ENCODE measurements around the gene PCNX2.

- TF ChIP-seq PPARA (CRISPR knock-in tag; IDR thresholded peaks at IDR 0.05; ENCODE audit: borderline replicate concordance) (no peak), GLIS3 (CRISPR knock-in tag; IDR thresholded peaks at IDR 0.05) (no peak), ZFP30 (CRISPR knock-in tag; IDR thresholded peaks at IDR 0.05) (no peak), ZNF70 (CRISPR knock-in tag; IDR thresholded peaks at IDR 0.05) (no peak), PATZ1 (CRISPR knock-in tag; IDR thresholded peaks at IDR 0.05; ENCODE audit: borderline replicate concordance) (no peak), RARB (CRISPR knock-in tag; IDR thresholded peaks at IDR 0.05) (no peak), ZFP3 (CRISPR knock-in tag; IDR thresholded peaks at IDR 0.05) (no peak), TCF4 (CRISPR knock-in tag; IDR thresholded peaks at IDR 0.05; ENCODE audit: borderline replicate concordance) (no peak), CSDC2 (CRISPR knock-in tag; IDR thresholded peaks at IDR 0.05) (no peak), ARNTL (CRISPR knock-in tag; IDR thresholded peaks at IDR 0.05; ENCODE audit: borderline replicate concordance, low read depth) (no peak)
Observed at GRCh38 chr1:233248014-233248413, 47.5 kb downstream of the PCNX2 start.
